ENCODE data around the gene HOMER2.

- TF ChIP-seq ZC3H4 (CRISPR knock-in tag; IDR thresholded peaks at IDR 0.05; ENCODE audit: borderline replicate concordance) (no peak), SMAD1 (CRISPR knock-in tag; IDR thresholded peaks at IDR 0.05; ENCODE audit: borderline replicate concordance, low read depth) (no peak), POLR2A (IDR thresholded peaks at IDR 0.05; ENCODE audit: insufficient read depth in 1 of 2, low read depth in 2 of 2, low read length in 2 of 2) (no peak), HDAC1 (CRISPR knock-in tag; IDR thresholded peaks at IDR 0.05) (no peak), SP1 (IDR thresholded peaks at IDR 0.05) (no peak), SP1 (CRISPR knock-in tag; IDR thresholded peaks at IDR 0.05) (no peak), GTF2F1 (IDR thresholded peaks at IDR 0.05; ENCODE audit: low read length) (no peak), ZNF138 (CRISPR knock-in tag; IDR thresholded peaks at IDR 0.05; ENCODE audit: low read depth) (no peak), ZNF232 (CRISPR knock-in tag; IDR thresholded peaks at IDR 0.05; ENCODE audit: borderline replicate concordance) (no peak), ETS1 (CRISPR knock-in tag; IDR thresholded peaks at IDR 0.05) (no peak), MEIS2 (CRISPR knock-in tag; IDR thresholded peaks at IDR 0.05) (no peak), MLXIP (CRISPR knock-in tag; IDR thresholded peaks at IDR 0.05; ENCODE audit: borderline replicate concordance) (no peak), CSRNP1 (CRISPR knock-in tag; IDR thresholded peaks at IDR 0.05) (no peak)
Measured at GRCh38 chr15:82943176-82943575, 9.3 kb downstream of the HOMER2 start.
